Gastroesophageal sphincter (tissue), 4 donors: ENCODE measurements around the gene LMAN2. TPM values are rescaled to one million over a fixed set of nuclear protein-coding genes. Genes with fewer than 3 reads are reported as not detected.

ENCODE experiments used
- ATAC-seq: fragments of 150-250 bp; one replicate; pipeline ENCODE4 v1.9.1; 2016; ENCODE audit warnings: mild to moderate bottlenecking, moderate library complexity
- H3K27ac ChIP-seq, 4 donors: fragments of 200-600 bp; sonication (generic) in 3 of 4; 1 replicate in 3 of 4; 2 replicates in 1 of 4; pipeline ENCODE4 v1.5.1; 2016 to 2019
- H3K27me3 ChIP-seq: fragments of 200-600 bp; sonication (generic); one replicate; pipeline ENCODE4 v1.5.1; 2019
- H3K36me3 ChIP-seq, 2 donors: fragments of 200-600 bp; sonication (generic); one replicate each; pipeline ENCODE4 v1.5.1; 2019; ENCODE audit warnings: control low read depth in 1 of 2
- H3K4me1 ChIP-seq, 3 donors: fragments of 200-600 bp; sonication (generic); 1 replicate in 2 of 3; 2 replicates in 1 of 3; pipeline ENCODE4 v1.5.1; 2016 to 2019; ENCODE audit warnings: control low read depth in 2 of 3
- H3K4me3 ChIP-seq, 2 donors: fragments of 200-600 bp; sonication (generic); one replicate each; pipeline ENCODE4 v1.5.1; 2019; ENCODE audit warnings: mild to moderate bottlenecking in 1 of 2, moderate library complexity in 1 of 2
- H3K9me3 ChIP-seq, 3 donors: fragments of 200-600 bp; sonication (generic); one replicate each; pipeline ENCODE4 v1.5.1; 2017 to 2019; ENCODE audit warnings: control low read depth in 2 of 3
- EP300 ChIP-seq: sonication (generic); formaldehyde crosslinking; IDR thresholded peaks from one replicate; pipeline ENCODE4 v1.6.1; 2017; ENCODE audit warnings: antibody characterized with exemption, mild to moderate bottlenecking
- POLR2A ChIP-seq, 2 donors: fragments of 450-650 bp; IDR thresholded peaks; one replicate each; pipeline ENCODE4 v1.6.1; 2017; ENCODE audit warnings: antibody characterized with exemption in 2 of 2, mild to moderate bottlenecking in 2 of 2, moderate library complexity in 1 of 2
- POLR2AphosphoS5 ChIP-seq: sonication (generic); formaldehyde crosslinking; IDR thresholded peaks from one replicate; pipeline ENCODE4 v1.6.1; 2017; ENCODE audit warnings: antibody characterized with exemption
- whole genome bisulfite sequencing, 2 donors: methylation state at CpG; one replicate each; pipeline ENCODE4 v1.1.5; 2018; ENCODE audit warnings: low coverage in 1 of 2; 5-methylcytosine and 5-hydroxymethylcytosine counted together
- total RNA-seq, 4 donors: library from RNA; depleted of rRNA; stranded (reverse); fragments of >200 nt; gene quantifications; one replicate each; pipeline ENCODE4 v1.1.0, GENCODE V29; 2016
- TF ChIP-seq, protein P1 (sequence below), 4 experiments: fragments of 200-600 bp in 2 of 4; fragments of 450-650 bp in 2 of 4; sonication (generic) in 1 of 4; IDR thresholded peaks; one replicate each; pipeline ENCODE4 v1.5.1; 2017 to 2019; ENCODE audit warnings: antibody characterized with exemption in 4 of 4, mild to moderate bottlenecking in 2 of 4, moderate library complexity in 2 of 4

Gene LMAN2
- total RNA-seq, 4 donors from 2014 or later: 78.1 to 147 (median 111) TPM

DNA sequence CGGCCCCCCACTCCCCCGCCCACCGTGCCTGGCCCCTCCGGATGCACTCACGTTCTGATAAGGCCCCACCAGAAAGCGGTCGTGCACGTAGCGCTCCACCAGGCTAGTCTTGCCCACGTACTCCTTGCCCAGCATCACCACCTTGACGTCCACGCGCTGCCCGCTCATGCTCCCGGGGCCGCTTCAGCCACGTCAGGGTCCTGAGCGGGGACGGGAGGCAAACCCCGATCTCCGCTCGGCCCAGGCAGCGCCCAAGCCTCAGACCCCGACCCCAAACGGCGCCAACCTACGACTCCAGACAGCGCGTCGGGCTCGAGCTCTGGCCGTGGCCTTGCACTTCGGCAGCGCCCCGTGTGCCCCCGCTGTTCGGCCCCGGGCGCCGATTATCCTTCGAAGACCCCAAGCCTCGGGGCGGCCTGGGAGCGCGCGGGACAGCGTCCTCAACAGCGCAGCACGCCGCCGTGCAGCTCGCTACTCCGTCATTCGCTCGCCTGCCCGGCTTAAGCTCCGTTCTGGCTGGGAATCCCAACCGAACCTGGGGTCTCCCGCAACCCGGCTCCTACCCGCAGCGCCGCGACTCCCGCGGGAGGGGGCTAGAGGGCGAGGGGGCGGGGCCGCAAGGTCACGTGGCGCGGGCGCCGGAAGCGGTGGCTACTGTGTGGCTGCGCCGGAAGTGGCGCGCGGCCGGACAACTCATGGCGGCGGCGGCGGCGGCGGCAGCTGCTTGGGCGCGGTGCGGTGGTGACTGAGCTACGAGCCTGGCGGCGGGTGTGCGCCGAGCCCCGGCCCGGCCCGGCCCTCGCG lies 48.1 kb downstream of the LMAN2 start, which contains the start of the genes PRELID1 and RAB24:
Gene PRELID1, plus strand, starts transcription at position 679 of the 804 bp plus-strand sequence. CDS start 187 bp downstream, outside the sequence.
Gene RAB24, minus strand, starts transcription at position 599 of the 804 bp plus-strand sequence. Its CDS starts 431 bp downstream, at position 168.
- 0% methylated on average over 6 of the region's 100 CpGs; no CpG with 5 or more reads in 1 of the 2 donors for WGBS, 2 donors
- TF ChIP-seq, protein P1, sequence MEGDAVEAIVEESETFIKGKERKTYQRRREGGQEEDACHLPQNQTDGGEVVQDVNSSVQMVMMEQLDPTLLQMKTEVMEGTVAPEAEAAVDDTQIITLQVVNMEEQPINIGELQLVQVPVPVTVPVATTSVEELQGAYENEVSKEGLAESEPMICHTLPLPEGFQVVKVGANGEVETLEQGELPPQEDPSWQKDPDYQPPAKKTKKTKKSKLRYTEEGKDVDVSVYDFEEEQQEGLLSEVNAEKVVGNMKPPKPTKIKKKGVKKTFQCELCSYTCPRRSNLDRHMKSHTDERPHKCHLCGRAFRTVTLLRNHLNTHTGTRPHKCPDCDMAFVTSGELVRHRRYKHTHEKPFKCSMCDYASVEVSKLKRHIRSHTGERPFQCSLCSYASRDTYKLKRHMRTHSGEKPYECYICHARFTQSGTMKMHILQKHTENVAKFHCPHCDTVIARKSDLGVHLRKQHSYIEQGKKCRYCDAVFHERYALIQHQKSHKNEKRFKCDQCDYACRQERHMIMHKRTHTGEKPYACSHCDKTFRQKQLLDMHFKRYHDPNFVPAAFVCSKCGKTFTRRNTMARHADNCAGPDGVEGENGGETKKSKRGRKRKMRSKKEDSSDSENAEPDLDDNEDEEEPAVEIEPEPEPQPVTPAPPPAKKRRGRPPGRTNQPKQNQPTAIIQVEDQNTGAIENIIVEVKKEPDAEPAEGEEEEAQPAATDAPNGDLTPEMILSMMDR (IDR thresholded peaks at IDR 0.05): peak in 2 of 4 experiments; percentile 18 to 58
- TF ChIP-seq POLR2AphosphoS5: peak; percentile 73
- peak; percentile 69 to 74 for TF ChIP-seq POLR2A (IDR thresholded peaks at IDR 0.05)
- TF ChIP-seq EP300: no peak
- Histone ChIP-seq H3K4me1 (peaks cover 0 to 61% (median 38%) of the 10 kb centered on the region in 3 donors), H3K36me3 (peaks cover 0 to 41% of the 10 kb centered on the region in 2 donors), H3K4me3 (peak within 1 kb of the TSS; percentile 80 to 95), H3K27ac (peak within 1 kb of the TSS; percentile 72 to 91 (median 87)), H3K9me3 (no peaks in the 10 kb centered on the region), H3K27me3 (no peaks in the 10 kb centered on the region)
- ATAC-seq: peak; percentile 90

DNA sequence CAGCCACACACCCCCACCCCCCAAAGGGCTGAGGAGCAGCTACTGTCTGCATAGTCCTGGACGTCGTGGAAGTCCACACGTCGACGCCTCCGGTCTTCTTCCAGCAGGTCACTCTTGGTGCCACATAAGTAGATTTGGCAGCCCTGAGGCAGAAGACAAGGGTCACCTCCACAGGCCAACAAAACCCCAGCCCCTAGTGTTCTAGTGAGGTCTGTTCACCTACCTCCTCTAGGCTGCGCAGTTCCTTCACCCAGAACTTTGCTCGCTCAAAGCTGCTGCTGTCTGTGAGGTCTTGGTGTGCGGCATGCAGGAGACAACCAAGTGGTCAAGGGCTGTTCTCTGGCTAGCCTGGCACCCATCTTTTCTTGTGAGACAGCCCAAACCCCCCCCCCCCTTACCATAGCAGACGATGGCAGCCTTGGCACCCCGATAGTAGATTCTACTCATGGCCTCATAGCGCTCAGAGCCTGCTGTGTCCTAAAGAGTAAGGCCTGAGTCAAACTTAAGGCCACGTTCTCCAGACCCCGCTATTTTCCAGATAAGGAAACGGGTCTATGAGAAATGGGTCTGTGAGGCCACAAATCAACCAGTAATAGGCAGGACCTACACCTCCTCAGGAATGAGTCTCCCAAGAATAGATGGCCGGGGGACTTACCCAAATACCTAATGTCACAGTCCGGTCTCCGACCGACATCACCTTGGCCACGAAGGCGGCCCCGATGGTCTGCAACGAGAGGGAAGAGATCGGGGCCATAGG lies 48.9 kb downstream of the LMAN2 start:
- peak overlapping the region in 3 of 4 donors; percentile 85 to 91 (median 89) for H3K27ac ChIP-seq
- no peak for ATAC-seq
- peaks cover 0 to 39% of the 10 kb centered on the region in 2 donors for H3K36me3 ChIP-seq
- peaks cover 0 to 61% (median 38%) of the 10 kb centered on the region in 3 donors for H3K4me1 ChIP-seq
- WGBS, 2 donors: 51% methylated on average over 8 of the region's 24 CpGs; no CpG with 5 or more reads in 1 of the 2 donors
- H3K27me3 ChIP-seq: no peaks in the 10 kb centered on the region
- no peaks in the 10 kb centered on the region for H3K9me3 ChIP-seq
- H3K4me3 ChIP-seq: peak overlapping the region; percentile 80 to 95
- no peak for TF ChIP-seq EP300
- TF ChIP-seq POLR2A (IDR thresholded peaks at IDR 0.05): no peak
- TF ChIP-seq, protein P1 (IDR thresholded peaks at IDR 0.05): no peak
- no peak for TF ChIP-seq POLR2AphosphoS5

DNA sequence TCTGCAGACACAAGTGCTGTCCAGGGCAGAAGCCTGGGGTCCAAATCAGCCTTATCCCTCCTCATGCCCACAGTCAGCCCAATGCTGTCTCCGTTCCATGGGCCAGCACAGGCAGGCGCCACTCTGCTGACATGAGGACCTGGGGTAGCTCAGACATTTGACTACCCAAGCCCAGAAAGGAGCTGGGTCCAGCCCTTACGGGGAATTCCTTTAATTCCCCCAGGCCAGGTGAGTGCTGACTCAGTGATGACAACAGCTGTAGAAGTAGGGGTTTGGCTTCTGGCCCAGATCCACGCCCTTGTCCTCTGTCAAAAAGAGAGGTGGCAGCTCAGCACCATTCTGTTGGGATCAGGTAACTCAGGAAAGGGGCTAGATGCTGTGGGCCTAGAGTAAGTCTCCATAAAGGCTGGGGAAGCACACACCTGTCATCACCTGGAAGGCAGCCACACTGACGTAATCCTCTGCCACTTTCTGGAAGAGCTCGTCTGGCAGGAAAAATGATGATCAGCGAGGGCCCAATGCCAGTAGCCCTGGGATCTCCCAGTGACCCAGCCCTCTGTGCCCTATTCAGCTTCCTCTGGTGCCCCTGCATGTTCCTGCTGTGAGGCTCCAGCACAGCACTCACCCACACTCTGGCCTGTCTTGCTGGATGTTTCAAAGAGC lies 49.8 kb downstream of the LMAN2 start:
- Histone ChIP-seq H3K4me1 (peaks cover 0 to 64% (median 38%) of the 10 kb centered on the region in 3 donors), H3K36me3 (peaks cover 0 to 37% of the 10 kb centered on the region in 2 donors), H3K27ac (peak overlapping the region in 3 of 4 donors; percentile 85 to 91 (median 89)), H3K9me3 (no peaks in the 10 kb centered on the region), H3K4me3 (no peak overlapping the region), H3K27me3 (no peaks in the 10 kb centered on the region)
- ATAC-seq: no peak
- TF ChIP-seq POLR2A (IDR thresholded peaks at IDR 0.05) (no peak), POLR2AphosphoS5 (no peak), EP300 (no peak)
- TF ChIP-seq, protein P1 (IDR thresholded peaks at IDR 0.05): no peak
- no CpG with 5 or more reads among the region's 7 CpGs for WGBS, 2 donors

DNA sequence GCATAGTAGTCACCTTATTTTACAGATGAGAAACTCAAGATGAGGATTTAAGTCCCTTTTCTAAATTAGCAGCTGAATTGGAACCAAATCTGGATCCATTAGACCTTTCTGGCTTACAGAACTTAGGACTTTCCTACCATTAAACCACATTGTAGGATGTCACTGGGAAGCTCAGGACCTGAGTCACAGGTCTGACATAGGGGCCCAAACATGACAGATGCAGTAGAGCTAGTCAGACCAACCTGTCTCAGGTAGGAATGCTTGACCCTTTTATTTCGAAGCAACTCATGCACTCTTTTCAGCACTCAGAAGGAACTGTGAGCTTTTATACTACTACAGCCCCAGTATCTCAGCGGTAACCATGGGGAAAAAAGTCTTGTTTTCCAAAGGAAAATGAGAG lies 50.5 kb downstream of the LMAN2 start:
- Histone ChIP-seq H3K27me3 (no peaks in the 10 kb centered on the region), H3K4me1 (peaks cover 0 to 67% (median 38%) of the 10 kb centered on the region in 3 donors), H3K4me3 (no peak overlapping the region), H3K36me3 (peaks cover 0 to 37% of the 10 kb centered on the region in 2 donors), H3K9me3 (no peaks in the 10 kb centered on the region), H3K27ac (peak overlapping the region in 3 of 4 donors; percentile 85 to 91 (median 89))
- TF ChIP-seq POLR2AphosphoS5 (no peak), POLR2A (IDR thresholded peaks at IDR 0.05) (no peak), EP300 (no peak)
- TF ChIP-seq, protein P1 (IDR thresholded peaks at IDR 0.05): no peak
- WGBS, 2 donors: 71 to 74% methylated on average over 2 of the region's 2 CpGs
- no peak for ATAC-seq
